Activated CD8-positive, alpha-beta memory T cell treated with anti-CD3 and anti-CD28 coated beads, Interleukin-2, amount 50 U/mL, for 24 hours (primary cell): Measurements from ENCODE around the gene FTCDNL1.

Experiments used
- DNase-seq: peaks from one replicate; pipeline ENCODE4 v3.0.0-alpha.2; 2020; ENCODE audit errors: extremely low read depth

FTCDNL1 gene

GRCh38 chr2:199842631-199843395 lies 8.2 kb downstream of the FTCDNL1 start:
- DNase-seq = no peak

GRCh38 chr2:199841409-199841808 lies 9.6 kb downstream of the FTCDNL1 start:
- no peak for DNase-seq

- no peak for DNase-seq
These were observed 12.6 kb downstream of the FTCDNL1 start for GRCh38 chr2:199838399-199838798.

GRCh38 chr2:199836943-199837342 lies 14.0 kb downstream of the FTCDNL1 start:
- no peak for DNase-seq

GRCh38 chr2:199833525-199833924 lies 17.5 kb downstream of the FTCDNL1 start:
- DNase-seq = no peak

- no peak for DNase-seq
These were observed 20.5 kb downstream of the FTCDNL1 start for GRCh38 chr2:199830531-199830930.

GRCh38 chr2:199829628-199830027 lies 21.4 kb downstream of the FTCDNL1 start:
- DNase-seq = no peak

- no peak for DNase-seq
These were observed 31.2 kb downstream of the FTCDNL1 start for GRCh38 chr2:199819746-199820145.

GRCh38 chr2:199818754-199819153 lies 32.2 kb downstream of the FTCDNL1 start:
- DNase-seq = no peak

- no peak for DNase-seq
These were observed 33.0 kb downstream of the FTCDNL1 start for GRCh38 chr2:199818026-199818425.

- no peak for DNase-seq
These were observed 36.2 kb downstream of the FTCDNL1 start for GRCh38 chr2:199814817-199815211.

GRCh38 chr2:199814101-199814816 lies 36.7 kb downstream of the FTCDNL1 start:
- DNase-seq = no peak

- DNase-seq = no peak
These were observed 38.5 kb downstream of the FTCDNL1 start for GRCh38 chr2:199812493-199812892.

- no peak for DNase-seq
These were observed 39.6 kb downstream of the FTCDNL1 start for GRCh38 chr2:199811346-199811745.

GRCh38 chr2:199810422-199811171 lies 40.4 kb downstream of the FTCDNL1 start:
- DNase-seq = no peak

- no peak for DNase-seq
These were observed 43.0 kb downstream of the FTCDNL1 start for GRCh38 chr2:199807966-199808365.

- DNase-seq = no peak
These were observed 44.8 kb downstream of the FTCDNL1 start for GRCh38 chr2:199806179-199806578.

- no peak for DNase-seq
These were observed 46.2 kb downstream of the FTCDNL1 start for GRCh38 chr2:199804831-199805230.

- no peak for DNase-seq
These were observed 52.0 kb downstream of the FTCDNL1 start for GRCh38 chr2:199798831-199799580.

- DNase-seq = no peak
These were observed 53.3 kb downstream of the FTCDNL1 start for GRCh38 chr2:199797431-199798403.

GRCh38 chr2:199792381-199792780 lies 58.6 kb downstream of the FTCDNL1 start:
- DNase-seq = no peak
